HepG2 (cell line): Measurements from ENCODE around the gene ZCCHC8. TPM values are rescaled to one million over a fixed set of nuclear protein-coding genes. Genes with fewer than 3 reads are reported as not detected.

Source experiments
- CREM ChIP-seq, 2 experiments: sonication (generic) in 1 of 2; formaldehyde crosslinking in 1 of 2; IDR thresholded peaks; 2 replicates each; pipeline versions ENCODE4 v1.4.0 to v1.6.1; 2016 to 2020; ENCODE audit warnings: antibody characterized with exemption in 1 of 2, mild to moderate bottlenecking in 1 of 2, missing genetic modification reagents in 1 of 2
- HMGXB4 ChIP-seq, 2 experiments: sonication (generic) in 1 of 2; formaldehyde crosslinking in 1 of 2; IDR thresholded peaks; 2 replicates each; pipeline versions ENCODE4 v1.4.0 to v1.6.1; 2018 to 2020; ENCODE audit warnings: missing genetic modification reagents in 2 of 2, borderline replicate concordance in 1 of 2, low read depth in 1 of 2, mild to moderate bottlenecking in 1 of 2, missing biosample characterization in 1 of 2
- NFKBIZ ChIP-seq: IDR thresholded peaks from 2 replicates; pipeline ENCODE4 v1.6.1; 2018; ENCODE audit warnings: missing genetic modification reagents, missing compliant biosample characterization
- NFYC ChIP-seq: IDR thresholded peaks from 2 replicates; pipeline ENCODE4 v1.6.1; 2016; ENCODE audit warnings: missing genetic modification reagents, missing compliant biosample characterization
- PAWR ChIP-seq: sonication (generic); formaldehyde crosslinking; IDR thresholded peaks from 2 replicates; pipeline ENCODE4 v1.4.0; 2020; ENCODE audit warnings: missing genetic modification reagents, mild to moderate bottlenecking, borderline replicate concordance
- RAD51 ChIP-seq: fragments of 450-650 bp; IDR thresholded peaks from 2 replicates; pipeline ENCODE4 v1.6.1; 2016; ENCODE audit warnings: borderline replicate concordance
- SALL1 ChIP-seq: sonication (generic); formaldehyde crosslinking; IDR thresholded peaks from 2 replicates; pipeline ENCODE4 v1.8.0; 2022; ENCODE audit warnings: mild to moderate bottlenecking, missing genetic modification reagents
- ZNF550 ChIP-seq: sonication (generic); formaldehyde crosslinking; IDR thresholded peaks from 2 replicates; pipeline ENCODE4 v1.4.0; 2020; ENCODE audit warnings: mild to moderate bottlenecking, missing genetic modification reagents, borderline replicate concordance
- ZNF629 ChIP-seq: sonication (generic); formaldehyde crosslinking; conservative IDR thresholded peaks from 2 replicates; pipeline ENCODE4 v1.5.0; 2020; ENCODE audit warnings: missing genetic modification reagents
- ZNF883 ChIP-seq: sonication (generic); formaldehyde crosslinking; IDR thresholded peaks from 2 replicates; pipeline ENCODE4 v1.5.1; 2020; ENCODE audit warnings: mild to moderate bottlenecking, missing genetic modification reagents; ENCODE audit errors: not compliant biosample characterization
- polyA plus RNA-seq, 8 experiments: library from polyadenylated mRNA; depleted of rRNA in 3 of 8; stranded (reverse) in 7 of 8; unstranded in 1 of 8; fragments of >200 nt; fragmentation: Illumina TruSeq in 4 of 8; extraction: Trizol in 4 of 8; gene quantifications; 2 replicates each; pipeline versions ENCODE4 v1.2.1 to v1.2.3, GENCODE V29; 2011 to 2016; ENCODE audit warnings: low read depth in 4 of 8, missing spikeins in 1 of 8, mixed read lengths in 1 of 8; ENCODE audit not compliant: insufficient read depth in 1 of 8
- total RNA-seq, 5 experiments: library from RNA; depleted of rRNA; stranded (reverse); fragments of >200 nt; fragmentation: Illumina TruSeq; extraction: Trizol; gene quantifications; 2 replicates each; pipeline ENCODE4 v1.2.3, GENCODE V29; 2016; ENCODE audit warnings: low read depth in 1 of 5
- TF ChIP-seq, protein P1 (sequence below): sonication (generic); formaldehyde crosslinking; IDR thresholded peaks from 2 replicates; pipeline ENCODE4 v1.4.0; 2020; ENCODE audit warnings: missing genetic modification reagents, borderline replicate concordance
- TF ChIP-seq, protein P2 (sequence below): sonication (generic); formaldehyde crosslinking; IDR thresholded peaks from 2 replicates; pipeline ENCODE4 v1.4.0; 2020; ENCODE audit warnings: missing genetic modification reagents
- TF ChIP-seq, protein P3 (sequence below), 2 experiments: IDR thresholded peaks; 2 replicates each; pipeline ENCODE4 v1.6.1; 2011 to 2012; ENCODE audit warnings: low read length in 2 of 2, borderline replicate concordance in 1 of 2, low read depth in 1 of 2, mild to moderate bottlenecking in 1 of 2, moderate library complexity in 1 of 2
- TF ChIP-seq, protein P4 (sequence below): sonication (generic); formaldehyde crosslinking; conservative IDR thresholded peaks from 2 replicates; pipeline ENCODE4 v1.4.0; 2020; ENCODE audit warnings: missing genetic modification reagents

The ZCCHC8 gene
- total and polyA plus RNA-seq, 2 of the 13 experiments (the other 11 are each of a cell fraction or from before 2014, with no cell fraction given), result 18.6 to 20.9 TPM

DNA sequence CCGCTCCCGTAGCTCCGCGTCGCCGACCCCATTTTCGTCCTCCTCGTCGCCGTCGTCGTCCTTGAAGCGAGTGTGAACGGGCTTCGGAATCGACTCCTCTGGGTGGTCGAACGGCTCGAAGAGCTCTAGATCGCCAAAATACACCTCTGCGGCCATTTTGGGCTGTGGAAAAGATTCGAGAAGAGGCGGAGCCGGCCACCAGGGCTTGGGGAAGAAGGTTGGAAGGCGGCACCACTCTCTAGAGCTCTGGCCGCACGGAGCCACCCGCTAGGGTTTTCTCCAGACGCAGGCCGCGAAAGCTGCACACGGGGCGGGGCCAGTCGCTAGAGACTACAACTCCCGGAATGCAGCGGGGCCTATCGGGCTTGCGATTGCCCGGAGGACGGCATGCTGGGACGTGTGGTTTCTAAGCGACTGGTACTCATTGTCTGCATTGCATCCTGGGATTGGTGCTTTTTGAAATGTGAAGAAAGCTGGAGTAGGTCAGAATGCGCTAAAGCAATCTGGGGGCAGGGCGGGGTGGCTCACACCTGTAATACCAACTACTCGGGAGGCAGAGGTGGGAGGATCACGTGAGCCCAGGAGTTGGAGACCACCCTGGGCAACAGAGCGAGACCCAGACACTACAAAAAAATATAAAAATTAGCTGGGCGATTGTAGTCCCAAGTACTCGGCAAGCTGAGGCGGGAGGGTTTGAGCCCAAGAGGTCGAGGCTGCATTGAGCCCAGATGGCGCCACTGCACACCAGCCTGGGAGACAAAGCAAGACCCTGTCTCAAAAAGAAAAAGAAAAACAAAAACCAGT, at the start of gene ZCCHC8 (continued):
- 0 out of 2 replicates have a peak, but pooled peaks have one; percentile 27 for TF ChIP-seq NFKBIZ (CRISPR knock-in tag)
- TF ChIP-seq, protein P1, sequence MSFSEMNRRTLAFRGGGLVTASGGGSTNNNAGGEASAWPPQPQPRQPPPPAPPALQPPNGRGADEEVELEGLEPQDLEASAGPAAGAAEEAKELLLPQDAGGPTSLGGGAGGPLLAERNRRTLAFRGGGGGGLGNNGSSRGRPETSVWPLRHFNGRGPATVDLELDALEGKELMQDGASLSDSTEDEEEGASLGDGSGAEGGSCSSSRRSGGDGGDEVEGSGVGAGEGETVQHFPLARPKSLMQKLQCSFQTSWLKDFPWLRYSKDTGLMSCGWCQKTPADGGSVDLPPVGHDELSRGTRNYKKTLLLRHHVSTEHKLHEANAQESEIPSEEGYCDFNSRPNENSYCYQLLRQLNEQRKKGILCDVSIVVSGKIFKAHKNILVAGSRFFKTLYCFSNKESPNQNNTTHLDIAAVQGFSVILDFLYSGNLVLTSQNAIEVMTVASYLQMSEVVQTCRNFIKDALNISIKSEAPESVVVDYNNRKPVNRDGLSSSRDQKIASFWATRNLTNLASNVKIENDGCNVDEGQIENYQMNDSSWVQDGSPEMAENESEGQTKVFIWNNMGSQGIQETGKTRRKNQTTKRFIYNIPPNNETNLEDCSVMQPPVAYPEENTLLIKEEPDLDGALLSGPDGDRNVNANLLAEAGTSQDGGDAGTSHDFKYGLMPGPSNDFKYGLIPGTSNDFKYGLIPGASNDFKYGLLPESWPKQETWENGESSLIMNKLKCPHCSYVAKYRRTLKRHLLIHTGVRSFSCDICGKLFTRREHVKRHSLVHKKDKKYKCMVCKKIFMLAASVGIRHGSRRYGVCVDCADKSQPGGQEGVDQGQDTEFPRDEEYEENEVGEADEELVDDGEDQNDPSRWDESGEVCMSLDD (CRISPR knock-in tag), result no peak
- TF ChIP-seq SALL1, result peak; percentile 73
- TF ChIP-seq RAD51, result no peak
- TF ChIP-seq ZNF550 (CRISPR knock-in tag), result 0 out of 2 replicates have a peak, but pooled peaks have one; percentile 22
- peak; percentile 86 for TF ChIP-seq ZNF883 (CRISPR knock-in tag)
- TF ChIP-seq NFYC (CRISPR knock-in tag), result peak; percentile 76
- peak; percentile 97 for TF ChIP-seq CREM (IDR thresholded peaks at IDR 0.05)
- no peak for TF ChIP-seq CREM (CRISPR knock-in tag; IDR thresholded peaks at IDR 0.05)
- TF ChIP-seq, protein P2, sequence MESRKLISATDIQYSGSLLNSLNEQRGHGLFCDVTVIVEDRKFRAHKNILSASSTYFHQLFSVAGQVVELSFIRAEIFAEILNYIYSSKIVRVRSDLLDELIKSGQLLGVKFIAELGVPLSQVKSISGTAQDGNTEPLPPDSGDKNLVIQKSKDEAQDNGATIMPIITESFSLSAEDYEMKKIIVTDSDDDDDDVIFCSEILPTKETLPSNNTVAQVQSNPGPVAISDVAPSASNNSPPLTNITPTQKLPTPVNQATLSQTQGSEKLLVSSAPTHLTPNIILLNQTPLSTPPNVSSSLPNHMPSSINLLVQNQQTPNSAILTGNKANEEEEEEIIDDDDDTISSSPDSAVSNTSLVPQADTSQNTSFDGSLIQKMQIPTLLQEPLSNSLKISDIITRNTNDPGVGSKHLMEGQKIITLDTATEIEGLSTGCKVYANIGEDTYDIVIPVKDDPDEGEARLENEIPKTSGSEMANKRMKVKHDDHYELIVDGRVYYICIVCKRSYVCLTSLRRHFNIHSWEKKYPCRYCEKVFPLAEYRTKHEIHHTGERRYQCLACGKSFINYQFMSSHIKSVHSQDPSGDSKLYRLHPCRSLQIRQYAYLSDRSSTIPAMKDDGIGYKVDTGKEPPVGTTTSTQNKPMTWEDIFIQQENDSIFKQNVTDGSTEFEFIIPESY (CRISPR knock-in tag), result no peak
- TF ChIP-seq, protein P3, sequence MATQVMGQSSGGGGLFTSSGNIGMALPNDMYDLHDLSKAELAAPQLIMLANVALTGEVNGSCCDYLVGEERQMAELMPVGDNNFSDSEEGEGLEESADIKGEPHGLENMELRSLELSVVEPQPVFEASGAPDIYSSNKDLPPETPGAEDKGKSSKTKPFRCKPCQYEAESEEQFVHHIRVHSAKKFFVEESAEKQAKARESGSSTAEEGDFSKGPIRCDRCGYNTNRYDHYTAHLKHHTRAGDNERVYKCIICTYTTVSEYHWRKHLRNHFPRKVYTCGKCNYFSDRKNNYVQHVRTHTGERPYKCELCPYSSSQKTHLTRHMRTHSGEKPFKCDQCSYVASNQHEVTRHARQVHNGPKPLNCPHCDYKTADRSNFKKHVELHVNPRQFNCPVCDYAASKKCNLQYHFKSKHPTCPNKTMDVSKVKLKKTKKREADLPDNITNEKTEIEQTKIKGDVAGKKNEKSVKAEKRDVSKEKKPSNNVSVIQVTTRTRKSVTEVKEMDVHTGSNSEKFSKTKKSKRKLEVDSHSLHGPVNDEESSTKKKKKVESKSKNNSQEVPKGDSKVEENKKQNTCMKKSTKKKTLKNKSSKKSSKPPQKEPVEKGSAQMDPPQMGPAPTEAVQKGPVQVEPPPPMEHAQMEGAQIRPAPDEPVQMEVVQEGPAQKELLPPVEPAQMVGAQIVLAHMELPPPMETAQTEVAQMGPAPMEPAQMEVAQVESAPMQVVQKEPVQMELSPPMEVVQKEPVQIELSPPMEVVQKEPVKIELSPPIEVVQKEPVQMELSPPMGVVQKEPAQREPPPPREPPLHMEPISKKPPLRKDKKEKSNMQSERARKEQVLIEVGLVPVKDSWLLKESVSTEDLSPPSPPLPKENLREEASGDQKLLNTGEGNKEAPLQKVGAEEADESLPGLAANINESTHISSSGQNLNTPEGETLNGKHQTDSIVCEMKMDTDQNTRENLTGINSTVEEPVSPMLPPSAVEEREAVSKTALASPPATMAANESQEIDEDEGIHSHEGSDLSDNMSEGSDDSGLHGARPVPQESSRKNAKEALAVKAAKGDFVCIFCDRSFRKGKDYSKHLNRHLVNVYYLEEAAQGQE (IDR thresholded peaks at IDR 0.05; ENCODE audit: borderline replicate concordance in 1 of 2, low read depth in 1 of 2, low read length in 2 of 2), result peak in 1 of 2 experiments; percentile 35; a peak in 2 of 4 replicates
- peak; percentile 91; the same call in 1 of the 2 replicates for TF ChIP-seq PAWR
- TF ChIP-seq ZNF629, result no peak
- peak in 1 of 2 experiments; percentile 85 for TF ChIP-seq HMGXB4 (CRISPR knock-in tag; IDR thresholded peaks at IDR 0.05; ENCODE audit: borderline replicate concordance in 1 of 2, low read depth in 1 of 2)
- TF ChIP-seq, protein P4, sequence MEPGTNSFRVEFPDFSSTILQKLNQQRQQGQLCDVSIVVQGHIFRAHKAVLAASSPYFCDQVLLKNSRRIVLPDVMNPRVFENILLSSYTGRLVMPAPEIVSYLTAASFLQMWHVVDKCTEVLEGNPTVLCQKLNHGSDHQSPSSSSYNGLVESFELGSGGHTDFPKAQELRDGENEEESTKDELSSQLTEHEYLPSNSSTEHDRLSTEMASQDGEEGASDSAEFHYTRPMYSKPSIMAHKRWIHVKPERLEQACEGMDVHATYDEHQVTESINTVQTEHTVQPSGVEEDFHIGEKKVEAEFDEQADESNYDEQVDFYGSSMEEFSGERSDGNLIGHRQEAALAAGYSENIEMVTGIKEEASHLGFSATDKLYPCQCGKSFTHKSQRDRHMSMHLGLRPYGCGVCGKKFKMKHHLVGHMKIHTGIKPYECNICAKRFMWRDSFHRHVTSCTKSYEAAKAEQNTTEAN (CRISPR knock-in tag), result peak; percentile 14; the same call in 1 of the 2 replicates
